Right ventricle myocardium inferior (tissue), 1 donor: ENCODE measurements around the gene DMTF1. TPM values are rescaled to one million over a fixed set of nuclear protein-coding genes. Genes with fewer than 3 reads are reported as not detected.
A peak's percentile ranks its signal among the peaks of the same experiment; 100 is the strongest.
"Not testable (repeated sequence)": the region's sequence is repeated elsewhere in the genome, so short reads cannot be mapped to it uniquely, and the experiment has no call there.

ENCODE experiments used
- ATAC-seq: fragments of 200-7000 bp; cut with Tn5 transposase; one replicate; pipeline ENCODE4 v1.9.1; 2020; ENCODE audit warnings: mild to moderate bottlenecking, moderate library complexity
- DNase-seq: peaks from one replicate; pipeline ENCODE4 v3.0.0; 2021; ENCODE audit errors: missing footprints
- intact Hi-C: fragments of 100-400 bp; cut with DNase I; formaldehyde crosslinking; loops from one replicate; pipeline ENCODE4 v1.11.0; 2022
- total RNA-seq: library from RNA; stranded (reverse); fragmentation: NEBNext Ultra II Directional; extraction: Animal tissue kit (Norgen Biotek cat#: 25700); gene quantifications from one replicate; pipeline ENCODE4 v1.2.1, GENCODE V29; 2021
- donor health status: DM: no; HTN: yes; CAD: no; lungs with severe emphysema.

The DMTF1 gene
- total RNA-seq, 1 donor from 2014 or later, result 22.1 TPM

GRCh38 chr7:87215046-87215445, 62.8 kb downstream of the DMTF1 start:
- intact Hi-C loops, result loop anchor here (5.0 kb wide), 1 partner anchor 63 kb away; the partner anchor contains the start of gene DMTF1
- no peak for DNase-seq

GRCh38 chr7:87216701-87217508, 64.7 kb downstream of the DMTF1 start:
- DNase-seq, result no peak
- ATAC-seq, result no peak
- intact Hi-C loops, result loop anchor here (2.0 to 5.0 kb wide), 2 partner anchors 16 to 65 kb away; partner anchors contain the start of gene DMTF1

More at GRCh38 chr7:87215046-87215445, 62.8 kb downstream of the DMTF1 start:
- no peak for ATAC-seq

GRCh38 chr7:87217983-87218653, 65.9 kb downstream of the DMTF1 start:
- intact Hi-C loops, result loop anchor here (2.0 to 5.0 kb wide), 2 partner anchors 17 to 66 kb away; partner anchors contain the start of gene DMTF1
- ATAC-seq (no peak), DNase-seq (no peak)

GRCh38 chr7:87218796-87219544, 66.7 kb downstream of the DMTF1 start:
- ATAC-seq, result peak; percentile 71
- intact Hi-C loops, result loop anchor here (5.0 kb wide), 1 partner anchor 67 kb away; the partner anchor contains the start of gene DMTF1

GRCh38 chr7:87219545-87220025, 67.3 kb downstream of the DMTF1 start, which contains the start of gene TMEM243:
Gene TMEM243, minus strand, starts transcription at chr7:87219732. Its CDS starts 229 bp downstream, at chr7:87219503.
- peak; percentile 91 for ATAC-seq
- intact Hi-C loops, result loop anchor here (5.0 to 10.0 kb wide), 2 partner anchors 67 to 165 kb away; partner anchors contain the start of genes DMTF1 and ELAPOR2
- DNase-seq, result peak; percentile 92

More at GRCh38 chr7:87218796-87219544, 66.7 kb downstream of the DMTF1 start:
- peak; percentile 91 for DNase-seq

- DNase-seq, result peak; percentile 89
- intact Hi-C loops, result loop anchor here (10.0 kb wide), 1 partner anchor 165 kb away; the partner anchor contains the start of gene ELAPOR2
- peak; percentile 84 for ATAC-seq
Observed at GRCh38 chr7:87220026-87220733, 67.9 kb downstream of the DMTF1 start.

- ATAC-seq (no peak), DNase-seq (no peak)
- intact Hi-C loops, result loop anchor here (10.0 kb wide), 1 partner anchor 166 kb away; the partner anchor contains the start of gene ELAPOR2
Observed at GRCh38 chr7:87220734-87221215, 68.5 kb downstream of the DMTF1 start.

GRCh38 chr7:87223666-87224065, 71.4 kb downstream of the DMTF1 start:
- intact Hi-C loops, result loop anchor here (10.0 kb wide), 1 partner anchor 169 kb away; the partner anchor contains the start of gene ELAPOR2
- ATAC-seq (no peak), DNase-seq (no peak)

GRCh38 chr7:87225696-87226095, 73.4 kb downstream of the DMTF1 start:
- DNase-seq (no peak), ATAC-seq (no peak)
- intact Hi-C loops, result loop anchor here (10.0 kb wide), 1 partner anchor 171 kb away; the partner anchor contains the start of gene ELAPOR2

- intact Hi-C loops, result loop anchor here (10.0 kb wide), 1 partner anchor 172 kb away; the partner anchor contains the start of gene ELAPOR2
- ATAC-seq (no peak), DNase-seq (no peak)
Observed at GRCh38 chr7:87226495-87226894, 74.2 kb downstream of the DMTF1 start.

GRCh38 chr7:87231258-87231657, 79.0 kb downstream of the DMTF1 start:
- DNase-seq (peak; percentile 57), ATAC-seq (peak; percentile 72)
- intact Hi-C loops, result no loop called here

GRCh38 chr7:87231711-87232110, 79.5 kb downstream of the DMTF1 start:
- no peak for ATAC-seq
- intact Hi-C loops, result no loop called here
- no peak for DNase-seq

- intact Hi-C loops, result loop anchor here (5.0 kb wide), 1 partner anchor 298 kb away; no protein-coding TSS in a partner anchor
- no peak for ATAC-seq
- no peak for DNase-seq
Observed at GRCh38 chr7:87234949-87235348, 82.7 kb downstream of the DMTF1 start.

GRCh38 chr7:87238464-87239051, 86.3 kb downstream of the DMTF1 start:
- intact Hi-C loops, result loop anchor here (5.0 kb wide), 1 partner anchor 301 kb away; no protein-coding TSS in a partner anchor
- not testable (repeated sequence) for ATAC-seq
- peak; percentile 20 for DNase-seq

- ATAC-seq, DNase-seq, intact Hi-C loops: not testable (repeated sequence)
Observed at GRCh38 chr7:87245671-87246070, 93.4 kb downstream of the DMTF1 start.
